ENCODE results near the gene TRIO.

GRCh38 chr5:14547666-14548065 is 404.5 kb downstream of the TRIO start:
- TF ChIP-seq FOXA1 (IDR thresholded peaks at IDR 0.05) = no peak
- no peak for TF ChIP-seq L3MBTL2 (conservative IDR thresholded peaks at IDR 0.05)
- TF ChIP-seq FOXK2 (IDR thresholded peaks at IDR 0.05) = no peak
- no peak for TF ChIP-seq ARNT (IDR thresholded peaks at IDR 0.05)
- no peak for TF ChIP-seq LEF1 (IDR thresholded peaks at IDR 0.05; ENCODE audit: borderline replicate concordance)
- no peak for TF ChIP-seq CTBP1 (IDR thresholded peaks at IDR 0.05; ENCODE audit: borderline replicate concordance)
- no peak for TF ChIP-seq HDGF (IDR thresholded peaks at IDR 0.05; ENCODE audit: borderline replicate concordance)
- TF ChIP-seq SP1 (IDR thresholded peaks at IDR 0.05) = no peak
- TF ChIP-seq SUZ12 (IDR thresholded peaks at IDR 0.05) = no peak
- no peak for TF ChIP-seq BHLHE40 (IDR thresholded peaks at IDR 0.05; ENCODE audit: borderline replicate concordance)
- no peak for TF ChIP-seq NFRKB (IDR thresholded peaks at IDR 0.05)
- TF ChIP-seq ELF4 (IDR thresholded peaks at IDR 0.05) = no peak
- no peak for TF ChIP-seq TARDBP (IDR thresholded peaks at IDR 0.05)
